ENCODE measurements around the gene ZNF169. TPM values are rescaled to one million over a fixed set of nuclear protein-coding genes. Genes with fewer than 3 reads are reported as not detected.

The ZNF169 gene
- total RNA-seq, 1 donor from 2014 or later: 4.9 TPM

Other genes starting within 250 kb of the ZNF169 start
- 7.4 TPM for gene PTPDC1, start 174.8 kb upstream of the ZNF169 start, total RNA-seq (ENCODE audit: unreplicated experiment)
- not detected for gene NUTM2F, start 69.3 kb downstream of the ZNF169 start, total RNA-seq (ENCODE audit: unreplicated experiment)

Measured in endothelial cell (in vitro differentiated cells).